ENCODE data around the gene SDHAF2.
A peak's percentile ranks its signal among the peaks of the same experiment; 100 is the strongest.

SDHAF2 gene

DNA sequence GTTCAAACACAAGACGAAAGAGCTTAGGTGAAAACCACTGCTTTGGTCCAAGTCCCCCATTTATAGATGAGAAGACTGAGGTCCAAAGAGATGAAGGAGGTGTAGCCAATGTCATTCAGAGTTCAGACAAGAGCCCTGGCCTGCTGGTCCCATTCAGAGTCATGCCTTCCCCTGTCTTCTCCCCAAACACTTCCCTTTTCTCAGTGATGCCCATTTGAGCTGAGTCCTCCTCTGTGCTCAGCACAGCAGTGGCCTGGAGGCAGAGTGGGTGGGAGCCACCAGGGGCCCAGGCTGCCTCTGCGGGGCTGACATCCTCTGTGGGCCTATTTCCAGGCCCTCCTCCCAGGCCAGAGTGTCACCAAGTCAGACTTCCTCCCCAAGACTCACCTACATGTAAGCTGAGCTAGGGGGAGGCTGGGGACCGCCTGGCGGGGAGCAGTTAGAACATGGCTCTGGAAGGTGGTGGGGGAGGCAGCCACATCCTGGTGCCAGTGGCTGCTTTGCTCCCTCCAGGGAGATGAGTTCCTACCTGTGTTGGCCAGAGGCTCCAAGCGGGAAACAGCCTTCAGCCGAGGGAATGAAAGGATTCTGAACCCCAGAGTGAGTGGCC, 56.2 kb downstream of the SDHAF2 start:
- H3K36me3 Mint-ChIP-seq (ENCODE audit: insufficient read depth), result peaks cover 4% of the 10 kb centered on the region
- DNase-seq (no peak), ATAC-seq (replicated peaks) (no peak)
- peaks cover 0 to 36% of the 10 kb centered on the region in 2 donors for H3K27me3 Mint-ChIP-seq
- H3K9me3 Mint-ChIP-seq, result no peaks in the 10 kb centered on the region
- H3K27ac Mint-ChIP-seq, result peak overlapping the region in 1 of 2 donors; percentile 64
- H3K4me1 Mint-ChIP-seq (ENCODE audit: low read depth in 2 of 2), result peaks cover 0 to 1% of the 10 kb centered on the region in 2 donors
- H3K4me3 Mint-ChIP-seq, result no peak overlapping the region

DNA sequence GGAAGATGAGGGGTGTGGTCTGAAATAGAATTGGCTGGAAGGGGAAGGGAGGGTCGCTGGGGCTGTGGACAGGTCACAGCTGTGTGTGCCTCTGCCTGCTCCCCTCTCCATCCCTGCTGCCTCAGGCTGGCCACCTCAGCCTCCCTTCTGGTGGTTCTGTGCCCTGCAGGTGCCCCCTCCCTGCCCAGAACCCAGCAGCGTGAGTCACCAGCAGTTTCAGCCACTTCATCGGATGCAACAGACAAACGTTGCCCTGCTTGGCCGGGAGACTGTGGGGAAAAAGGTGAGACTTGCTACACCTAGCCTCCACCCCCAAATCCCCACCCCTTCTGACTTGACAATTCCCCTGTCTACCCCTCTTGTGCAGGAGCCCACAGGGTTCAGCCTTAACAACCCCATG, 56.9 kb downstream of the SDHAF2 start:
- H3K27me3 Mint-ChIP-seq, result peaks cover under 1 to 34% of the 10 kb centered on the region in 2 donors
- H3K4me1 Mint-ChIP-seq (ENCODE audit: low read depth in 2 of 2), result peaks cover 0 to 1% of the 10 kb centered on the region in 2 donors
- H3K27ac Mint-ChIP-seq, result peak overlapping the region in 1 of 2 donors; percentile 64
- ATAC-seq (replicated peaks), result no peak
- DNase-seq, result no peak
- peaks cover 4% of the 10 kb centered on the region for H3K36me3 Mint-ChIP-seq (ENCODE audit: insufficient read depth)
- H3K4me3 Mint-ChIP-seq, result no peak overlapping the region
- no peaks in the 10 kb centered on the region for H3K9me3 Mint-ChIP-seq

DNA sequence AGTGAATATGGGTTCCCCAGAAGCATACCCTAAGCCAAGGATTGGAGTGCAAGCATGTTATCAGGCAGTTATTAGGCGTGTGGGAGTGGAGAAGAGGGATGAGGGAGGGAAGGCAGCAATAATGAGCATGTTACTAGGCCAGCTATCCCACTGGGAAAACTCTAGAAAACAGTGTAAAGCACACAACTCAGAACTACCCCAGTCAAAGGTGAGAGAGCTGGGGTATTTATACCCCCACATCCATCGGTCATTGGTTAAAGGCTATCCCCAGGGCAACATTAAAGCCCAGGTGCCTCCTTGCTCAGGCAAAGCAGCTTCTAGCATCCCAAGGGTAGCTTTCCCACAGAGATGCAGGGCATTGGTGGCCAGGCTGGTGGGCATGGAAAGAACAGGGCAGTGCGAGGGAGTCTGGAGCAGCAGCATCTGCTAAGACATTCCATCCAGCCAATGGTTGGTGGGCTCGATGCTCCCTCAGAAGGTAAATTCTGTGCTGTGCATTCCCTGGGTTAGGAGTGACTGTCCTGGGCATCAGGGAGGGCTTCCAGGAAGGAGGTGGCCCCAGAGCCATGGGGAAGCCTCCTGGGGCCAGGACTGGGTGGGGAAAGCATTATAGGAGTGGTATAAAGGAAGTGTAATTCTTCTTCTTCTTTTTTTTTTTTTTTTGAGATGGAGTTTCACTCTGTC, 57.6 kb downstream of the SDHAF2 start:
- no peak for ATAC-seq (replicated peaks)
- peaks cover 5 to 33% of the 10 kb centered on the region in 2 donors for H3K27me3 Mint-ChIP-seq
- H3K9me3 Mint-ChIP-seq, result no peaks in the 10 kb centered on the region
- no peak overlapping the region for H3K27ac Mint-ChIP-seq
- no peak for DNase-seq
- H3K4me1 Mint-ChIP-seq (ENCODE audit: low read depth in 2 of 2), result peaks cover 0 to 1% of the 10 kb centered on the region in 2 donors
- H3K36me3 Mint-ChIP-seq (ENCODE audit: insufficient read depth), result peaks cover 7% of the 10 kb centered on the region
- H3K4me3 Mint-ChIP-seq, result no peak overlapping the region

DNA sequence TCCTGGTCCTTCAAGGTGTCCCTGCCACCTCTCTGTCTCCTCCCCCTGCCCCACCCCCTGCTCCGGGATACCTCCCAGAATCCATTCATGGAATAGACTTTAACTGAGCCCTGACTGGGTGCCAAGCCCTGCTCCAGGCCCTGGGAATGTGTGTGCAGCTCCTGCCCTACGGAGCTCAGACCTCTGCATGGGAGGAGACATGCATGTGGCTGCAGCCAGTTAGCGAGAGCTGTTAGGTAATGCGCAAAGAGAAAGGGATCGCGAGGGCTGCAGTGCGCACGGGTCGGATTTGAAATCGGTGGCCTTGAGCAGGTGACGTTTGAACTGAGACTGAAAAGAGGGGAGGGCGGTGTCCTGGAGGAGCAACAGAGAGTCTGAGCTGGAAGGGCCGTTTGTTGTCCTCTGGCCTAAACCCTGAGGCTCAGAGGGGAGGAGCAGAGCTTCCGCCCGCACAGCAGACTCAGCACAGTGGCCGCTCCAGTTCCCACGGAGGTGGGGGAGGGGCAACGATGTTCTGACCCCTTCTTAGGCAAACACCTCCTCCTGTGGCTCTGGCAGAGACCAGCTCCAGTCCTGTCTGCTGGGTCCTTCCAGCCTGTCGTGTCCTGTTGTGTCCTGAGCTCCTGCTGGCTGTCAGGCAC, 58.8 kb downstream of the SDHAF2 start:
- H3K27me3 Mint-ChIP-seq, result peaks cover 5 to 21% of the 10 kb centered on the region in 2 donors
- DNase-seq, result no peak
- H3K36me3 Mint-ChIP-seq (ENCODE audit: insufficient read depth), result peaks cover 7% of the 10 kb centered on the region
- ATAC-seq (replicated peaks), result no peak
- H3K4me1 Mint-ChIP-seq (ENCODE audit: low read depth in 2 of 2), result peaks cover 0 to 1% of the 10 kb centered on the region in 2 donors
- no peaks in the 10 kb centered on the region for H3K9me3 Mint-ChIP-seq
- H3K27ac Mint-ChIP-seq, result no peak overlapping the region
- no peak overlapping the region for H3K4me3 Mint-ChIP-seq

GRCh38 chr11:61489833-61490721, 60.2 kb downstream of the SDHAF2 start:
- no peak for ATAC-seq (replicated peaks)
- no peaks in the 10 kb centered on the region for H3K9me3 Mint-ChIP-seq
- no peak for DNase-seq

DNA sequence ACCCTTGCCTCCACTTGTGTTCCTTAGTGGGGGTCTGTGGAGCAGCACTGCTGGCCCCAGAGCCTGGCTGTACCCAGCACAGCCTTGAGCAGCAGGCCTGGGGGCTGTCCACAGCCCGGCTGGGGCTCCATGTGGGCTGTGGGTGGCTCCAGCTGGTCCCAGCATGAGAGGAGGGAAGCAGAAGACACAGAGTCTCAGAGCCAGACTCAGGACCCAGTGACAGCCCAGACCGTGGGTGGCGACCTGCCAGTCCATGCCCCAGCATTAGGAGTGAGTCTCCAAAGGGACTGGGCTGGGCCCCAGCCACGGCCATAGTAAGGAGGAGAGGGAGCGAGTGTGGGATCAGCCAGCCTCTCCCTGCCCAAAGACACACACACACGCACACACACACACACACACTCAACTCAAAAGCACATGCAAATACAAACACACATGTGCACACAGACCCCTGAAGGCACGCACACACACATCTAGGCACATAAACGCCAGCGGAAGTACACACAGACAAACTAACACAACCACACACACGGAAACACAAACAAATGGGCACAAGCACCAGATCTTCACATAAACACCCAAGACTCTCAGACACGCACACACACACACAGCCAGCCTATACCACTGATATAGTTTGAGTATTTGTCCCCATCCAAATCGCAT, 61.9 kb downstream of the SDHAF2 start:
- peaks cover 0 to 1% of the 10 kb centered on the region in 2 donors for H3K4me1 Mint-ChIP-seq (ENCODE audit: low read depth in 2 of 2)
- DNase-seq (no peak), ATAC-seq (replicated peaks) (no peak)
- peaks cover 7% of the 10 kb centered on the region for H3K36me3 Mint-ChIP-seq (ENCODE audit: insufficient read depth)
- H3K27ac Mint-ChIP-seq, result no peak overlapping the region
- peaks cover 5 to 19% of the 10 kb centered on the region in 2 donors for H3K27me3 Mint-ChIP-seq
- no peaks in the 10 kb centered on the region for H3K9me3 Mint-ChIP-seq
- H3K4me3 Mint-ChIP-seq, result no peak overlapping the region

More at GRCh38 chr11:61489833-61490721, 60.2 kb downstream of the SDHAF2 start:
- Mint-ChIP-seq H3K36me3 (ENCODE audit: insufficient read depth) (peaks cover 7% of the 10 kb centered on the region), H3K4me3 (no peak overlapping the region), H3K27ac (no peak overlapping the region), H3K4me1 (ENCODE audit: low read depth in 2 of 2) (peaks cover 0 to 1% of the 10 kb centered on the region in 2 donors), H3K27me3 (peaks cover 5 to 19% of the 10 kb centered on the region in 2 donors)

DNA sequence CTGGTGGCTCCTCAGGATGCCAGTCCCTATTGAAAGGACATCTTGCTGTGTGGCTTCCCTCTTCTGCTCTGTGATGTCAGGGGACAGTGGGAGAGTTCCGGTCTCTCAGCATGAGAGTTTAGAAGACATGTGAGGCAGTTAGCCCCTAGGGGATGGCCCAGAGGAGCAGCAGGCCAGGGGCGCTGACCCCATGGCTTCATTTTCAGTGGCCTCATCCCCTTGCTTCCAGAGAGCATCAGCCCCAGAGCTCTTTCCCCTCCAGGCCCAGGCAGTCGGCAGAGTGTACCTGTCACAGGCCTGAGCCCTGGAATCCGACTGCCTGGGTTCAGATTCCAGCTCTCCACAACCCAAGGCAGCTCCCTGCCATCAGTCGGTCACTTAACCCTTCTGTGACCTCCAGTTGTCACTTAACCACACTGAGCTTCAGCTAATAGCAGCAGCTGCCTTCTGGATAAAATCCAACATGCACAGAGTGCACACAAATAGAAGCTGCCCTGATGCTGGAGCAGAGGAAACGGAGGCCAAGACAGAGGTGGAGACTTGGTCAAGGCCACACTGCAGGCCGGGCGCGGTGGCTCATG, 64.5 kb downstream of the SDHAF2 start:
- ATAC-seq (replicated peaks) (no peak), DNase-seq (no peak)
- peaks cover 3% of the 10 kb centered on the region for H3K36me3 Mint-ChIP-seq (ENCODE audit: insufficient read depth)
- H3K4me3 Mint-ChIP-seq, result no peak overlapping the region
- H3K27me3 Mint-ChIP-seq, result peaks cover 5 to 19% of the 10 kb centered on the region in 2 donors
- H3K27ac Mint-ChIP-seq, result no peak overlapping the region
- H3K4me1 Mint-ChIP-seq (ENCODE audit: low read depth in 2 of 2), result peaks cover 0 to 1% of the 10 kb centered on the region in 2 donors
- H3K9me3 Mint-ChIP-seq, result no peaks in the 10 kb centered on the region

DNA sequence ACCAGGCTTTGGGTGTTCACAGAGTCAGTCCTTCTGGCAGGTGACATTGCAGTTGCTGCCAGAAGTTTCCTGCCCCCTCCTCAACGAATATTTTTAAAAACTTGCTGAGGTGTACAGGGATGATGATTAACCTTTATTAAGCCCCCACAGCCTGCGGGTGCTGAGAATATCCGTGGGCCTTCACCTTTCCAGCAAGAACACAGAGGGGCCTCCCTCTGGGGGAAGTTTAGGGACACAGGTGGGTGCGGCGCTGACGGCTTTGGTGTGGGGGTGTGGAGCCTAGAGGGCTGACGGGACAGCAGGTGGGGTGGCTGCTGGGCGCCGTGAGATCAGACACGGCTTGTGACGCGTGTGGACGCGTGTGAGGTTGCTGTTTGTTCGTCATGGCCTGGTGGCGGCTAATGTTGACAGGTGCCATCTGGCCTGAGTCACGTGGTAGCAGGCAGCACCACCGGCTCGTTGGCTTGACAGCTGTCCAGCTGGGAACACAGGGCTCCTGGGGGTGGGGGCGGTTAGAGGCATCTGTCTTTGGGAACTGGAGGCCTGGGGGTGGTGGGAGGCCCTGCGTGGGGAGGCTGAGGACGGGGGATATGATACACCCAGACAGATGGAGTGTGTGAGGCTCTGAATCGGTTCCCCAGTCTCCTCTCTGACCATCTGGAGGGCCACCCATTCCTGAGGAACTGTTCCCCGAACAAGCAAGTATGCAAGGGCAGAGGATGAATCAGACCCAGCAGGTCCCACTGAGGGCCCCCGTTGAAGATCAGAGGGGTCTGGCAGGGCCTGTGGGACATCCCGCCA, 66.1 kb downstream of the SDHAF2 start:
- no peaks in the 10 kb centered on the region for H3K9me3 Mint-ChIP-seq
- H3K4me1 Mint-ChIP-seq (ENCODE audit: low read depth in 2 of 2), result no peaks in the 10 kb centered on the region
- ATAC-seq (replicated peaks) (no peak), DNase-seq (no peak)
- H3K4me3 Mint-ChIP-seq, result no peak overlapping the region
- H3K27ac Mint-ChIP-seq, result no peak overlapping the region
- peaks cover 3% of the 10 kb centered on the region for H3K36me3 Mint-ChIP-seq (ENCODE audit: insufficient read depth)
- H3K27me3 Mint-ChIP-seq, result peaks cover 5 to 11% of the 10 kb centered on the region in 2 donors

Measured in effector memory CD8-positive, alpha-beta T cell (primary cell).